Stimulated activated naive B cell treated with anti-CD40 and anti-IgM and Interleukin-4, amounts not matched to agents 10 μg/mL and 1 μg/mL and 100 μg/mL, for 72 hours (primary cell): ENCODE measurements around the gene COLEC11.
A peak's percentile ranks its signal among the peaks of the same experiment; 100 is the strongest.
"Not testable (repeated sequence)": the region's sequence is repeated elsewhere in the genome, so short reads cannot be mapped to it uniquely, and the experiment has no call there.

ENCODE experiments used
- ATAC-seq, 2 donors: fragments of 150-1000 bp; cut with Tn5 transposase; replicated peaks; 2 replicates each; pipeline ENCODE4 v1.10.0; 2021; ENCODE audit warnings: moderate library complexity in 1 of 2
- DNase-seq: peaks from one replicate; pipeline ENCODE4 v3.0.0; 2021
- H3K27ac Mint-ChIP-seq: one replicate; pipeline ENCODE4 v1.8.0; 2022; ENCODE audit warnings: mild to moderate bottlenecking, mixed read lengths
- H3K27me3 Mint-ChIP-seq, 2 donors: one replicate each; pipeline ENCODE4 v1.8.0; 2022; ENCODE audit warnings: mixed read lengths in 2 of 2
- H3K36me3 Mint-ChIP-seq, 2 donors: one replicate each; pipeline ENCODE4 v1.8.0; 2022; ENCODE audit warnings: mixed read lengths in 2 of 2, mild to moderate bottlenecking in 1 of 2
- H3K4me1 Mint-ChIP-seq, 2 donors: one replicate each; pipeline ENCODE4 v1.8.0; 2022; ENCODE audit warnings: mixed read lengths in 2 of 2, mild to moderate bottlenecking in 1 of 2
- H3K4me3 Mint-ChIP-seq, 2 donors: one replicate each; pipeline ENCODE4 v1.8.0; 2022; ENCODE audit warnings: mild to moderate bottlenecking in 2 of 2, mixed read lengths in 2 of 2, moderate library complexity in 1 of 2
- H3K9me3 Mint-ChIP-seq, 2 donors: one replicate each; pipeline ENCODE4 v1.8.0; 2022; ENCODE audit warnings: mixed read lengths in 2 of 2, mild to moderate bottlenecking in 1 of 2

The COLEC11 gene

DNA sequence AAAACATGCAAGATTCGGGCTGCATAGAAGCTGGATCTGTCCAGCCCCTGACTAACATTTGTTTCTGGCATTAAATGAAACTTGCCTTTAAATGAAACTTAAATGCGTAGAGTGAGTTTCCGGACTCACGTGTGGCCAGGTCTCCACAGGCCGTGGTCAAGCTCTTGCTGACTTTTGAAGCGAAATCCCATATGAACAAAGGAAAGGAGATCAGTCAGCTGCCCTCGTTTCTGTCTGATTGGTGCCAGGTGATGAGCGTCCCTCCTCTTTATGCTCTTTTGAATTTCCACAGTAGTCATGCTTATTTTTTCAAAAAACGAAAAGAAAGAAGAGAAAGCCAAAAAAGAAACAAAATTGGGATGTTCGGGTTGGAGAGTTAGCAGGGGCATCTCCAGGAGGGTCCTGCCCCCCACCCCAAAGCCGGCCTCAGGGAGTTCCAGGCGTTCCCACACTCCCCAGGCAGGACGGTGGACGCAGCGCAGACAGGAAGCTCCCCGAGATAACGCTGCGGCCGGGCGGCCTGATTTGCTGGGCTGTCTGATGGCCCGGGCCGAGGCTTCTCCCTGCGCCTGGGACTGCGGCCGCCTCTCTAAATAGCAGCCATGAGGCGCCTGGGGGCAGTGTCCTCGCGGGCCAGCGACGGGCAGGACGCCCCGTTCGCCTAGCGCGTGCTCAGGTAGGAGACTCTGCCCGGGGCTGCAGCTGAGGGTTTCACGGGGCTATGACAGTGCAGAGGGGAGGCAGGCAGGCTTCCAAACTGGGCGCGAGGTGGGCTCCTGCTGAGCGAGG, at the start of gene COLEC11:
TSS of gene COLEC11 (plus strand) at position 620 of the 789 bp plus-strand sequence. CDS start 9,229 bp downstream, outside the sequence.
- Mint-ChIP-seq H3K9me3 (no peaks in the 10 kb centered on the region), H3K4me1 (peaks cover 20 to 27% of the 10 kb centered on the region in 2 donors), H3K27me3 (peaks cover 4 to 5% of the 10 kb centered on the region in 2 donors), H3K36me3 (peaks cover 16 to 31% of the 10 kb centered on the region in 2 donors), H3K4me3 (no peak within 1 kb of the TSS), H3K27ac (peak within 1 kb of the TSS; percentile 31)
- ATAC-seq (no peak), DNase-seq (no peak)

DNA sequence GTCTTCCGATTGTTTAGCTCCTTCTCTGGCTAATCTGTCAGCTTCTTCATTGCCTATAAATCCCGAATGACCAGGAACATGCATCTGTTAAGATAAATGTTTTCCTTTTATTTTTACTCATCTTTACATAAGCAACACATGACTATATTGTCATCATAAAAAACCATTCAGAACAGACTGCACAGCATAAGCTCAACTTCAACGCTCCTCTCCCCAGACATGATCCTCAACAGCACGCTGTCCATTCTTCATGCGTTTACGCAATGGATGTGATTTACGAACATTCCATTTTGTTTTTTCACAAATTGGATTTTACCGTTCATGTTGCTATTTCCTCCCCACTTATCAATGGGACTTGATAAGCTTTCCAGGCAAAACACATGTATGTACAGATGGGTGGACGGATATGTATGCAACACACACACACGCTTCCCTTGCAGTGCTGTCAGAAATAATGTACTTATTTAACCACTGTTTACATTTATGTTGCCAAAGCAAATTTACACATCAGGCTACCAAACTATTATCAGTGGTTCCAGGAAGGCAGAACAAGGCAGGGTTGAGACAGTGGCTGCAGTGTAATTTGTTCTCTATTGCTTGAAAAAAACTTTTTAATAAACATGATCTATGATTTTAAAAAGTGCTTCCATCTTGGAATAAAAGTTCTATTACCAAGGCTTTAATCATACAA, 49.0 kb upstream of the COLEC11 start:
- no peaks in the 10 kb centered on the region for H3K27me3 Mint-ChIP-seq
- no peak for DNase-seq
- H3K27ac Mint-ChIP-seq: no peak overlapping the region
- no peak overlapping the region for H3K4me3 Mint-ChIP-seq
- H3K36me3 Mint-ChIP-seq: peaks cover 51 to 62% of the 10 kb centered on the region in 2 donors
- H3K4me1 Mint-ChIP-seq: peaks cover 5 to 9% of the 10 kb centered on the region in 2 donors
- no peak for ATAC-seq
- no peaks in the 10 kb centered on the region for H3K9me3 Mint-ChIP-seq

DNA sequence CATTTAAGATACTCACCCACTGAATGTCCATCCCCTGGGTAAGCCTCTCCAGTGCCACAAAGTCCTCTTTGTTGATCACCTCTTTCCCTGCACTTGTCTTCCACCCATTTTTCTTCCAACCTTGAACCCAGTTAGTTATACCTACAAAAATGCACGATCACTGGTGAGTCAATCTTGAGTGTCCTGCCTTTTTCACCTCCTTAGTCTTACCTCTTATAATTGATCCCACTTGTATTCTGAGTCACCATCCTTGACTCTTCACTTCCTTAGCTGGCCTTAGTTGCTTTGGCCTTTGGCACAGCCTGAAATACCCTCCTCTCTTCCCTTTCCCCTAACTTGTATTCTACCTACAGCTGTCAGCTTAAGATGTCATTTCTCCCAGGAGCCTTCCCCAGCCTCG, 47.0 kb upstream of the COLEC11 start:
- no peaks in the 10 kb centered on the region for H3K9me3 Mint-ChIP-seq
- H3K4me3 Mint-ChIP-seq: no peak overlapping the region
- no peaks in the 10 kb centered on the region for H3K27me3 Mint-ChIP-seq
- peak overlapping the region; percentile 3 for H3K27ac Mint-ChIP-seq
- H3K4me1 Mint-ChIP-seq: peaks cover 6 to 10% of the 10 kb centered on the region in 2 donors
- peaks cover 50 to 62% of the 10 kb centered on the region in 2 donors for H3K36me3 Mint-ChIP-seq
- no peak for DNase-seq
- no peak for ATAC-seq

DNA sequence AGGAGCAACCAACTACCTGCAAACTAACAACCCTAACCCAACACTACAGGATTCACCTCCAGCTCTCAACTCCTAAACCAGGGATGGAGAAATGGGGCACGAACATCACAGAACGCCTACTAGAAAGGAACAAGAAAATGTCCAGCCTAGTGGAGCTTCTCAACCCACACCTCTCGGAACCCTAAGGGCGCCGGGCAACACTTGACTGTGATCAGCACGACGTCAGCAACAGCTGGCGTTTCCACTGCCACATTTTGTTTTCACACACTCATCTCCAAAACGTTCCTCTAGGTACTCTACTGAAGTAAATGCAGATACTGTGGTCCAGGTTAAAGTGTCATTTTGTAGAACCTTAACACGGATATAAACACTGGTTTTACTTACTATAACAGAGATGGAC, 41.0 kb upstream of the COLEC11 start:
- ATAC-seq: no peak
- H3K9me3 Mint-ChIP-seq: no peaks in the 10 kb centered on the region
- no peak overlapping the region for H3K4me3 Mint-ChIP-seq
- no peak for DNase-seq
- H3K27ac Mint-ChIP-seq: no peak overlapping the region
- H3K4me1 Mint-ChIP-seq: peaks cover 8 to 35% of the 10 kb centered on the region in 2 donors
- H3K36me3 Mint-ChIP-seq: peaks cover 38 to 55% of the 10 kb centered on the region in 2 donors
- no peaks in the 10 kb centered on the region for H3K27me3 Mint-ChIP-seq

DNA sequence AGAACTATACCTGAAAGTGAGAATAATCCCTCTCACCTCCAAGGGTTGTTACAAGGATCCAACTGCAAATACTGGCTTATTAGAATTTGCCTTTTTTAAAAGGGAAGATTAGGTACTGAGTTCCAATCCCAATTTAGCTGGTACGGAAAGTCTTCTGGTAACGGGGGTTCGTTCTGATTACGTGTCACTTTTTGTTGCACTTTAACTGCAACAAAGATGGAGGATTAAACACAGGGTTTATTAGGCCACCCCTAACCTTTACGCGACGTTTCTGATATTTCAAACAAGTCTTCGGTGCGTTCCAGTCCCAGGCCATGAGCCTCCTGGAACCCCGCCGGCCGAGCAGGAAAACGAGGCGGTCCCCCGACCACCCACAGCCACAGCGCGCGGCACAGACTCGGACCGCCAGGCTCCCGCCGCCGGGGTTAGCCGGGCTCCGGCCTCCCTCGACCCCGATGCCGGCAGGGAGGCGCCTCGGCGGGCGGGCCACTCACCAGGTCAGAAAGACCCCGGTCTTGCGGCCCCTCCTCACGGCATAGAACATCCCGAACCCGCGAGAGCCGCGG, 37.2 kb upstream of the COLEC11 start:
- Mint-ChIP-seq H3K4me3 (peak overlapping the region; percentile 90 to 97), H3K36me3 (peaks cover 28 to 47% of the 10 kb centered on the region in 2 donors), H3K4me1 (peaks cover 18 to 53% of the 10 kb centered on the region in 2 donors), H3K27me3 (no peaks in the 10 kb centered on the region), H3K9me3 (peaks cover 0 to 3% of the 10 kb centered on the region in 2 donors), H3K27ac (peak overlapping the region; percentile 98)
- ATAC-seq: peak; percentile 33 to 38
- no peak for DNase-seq

DNA sequence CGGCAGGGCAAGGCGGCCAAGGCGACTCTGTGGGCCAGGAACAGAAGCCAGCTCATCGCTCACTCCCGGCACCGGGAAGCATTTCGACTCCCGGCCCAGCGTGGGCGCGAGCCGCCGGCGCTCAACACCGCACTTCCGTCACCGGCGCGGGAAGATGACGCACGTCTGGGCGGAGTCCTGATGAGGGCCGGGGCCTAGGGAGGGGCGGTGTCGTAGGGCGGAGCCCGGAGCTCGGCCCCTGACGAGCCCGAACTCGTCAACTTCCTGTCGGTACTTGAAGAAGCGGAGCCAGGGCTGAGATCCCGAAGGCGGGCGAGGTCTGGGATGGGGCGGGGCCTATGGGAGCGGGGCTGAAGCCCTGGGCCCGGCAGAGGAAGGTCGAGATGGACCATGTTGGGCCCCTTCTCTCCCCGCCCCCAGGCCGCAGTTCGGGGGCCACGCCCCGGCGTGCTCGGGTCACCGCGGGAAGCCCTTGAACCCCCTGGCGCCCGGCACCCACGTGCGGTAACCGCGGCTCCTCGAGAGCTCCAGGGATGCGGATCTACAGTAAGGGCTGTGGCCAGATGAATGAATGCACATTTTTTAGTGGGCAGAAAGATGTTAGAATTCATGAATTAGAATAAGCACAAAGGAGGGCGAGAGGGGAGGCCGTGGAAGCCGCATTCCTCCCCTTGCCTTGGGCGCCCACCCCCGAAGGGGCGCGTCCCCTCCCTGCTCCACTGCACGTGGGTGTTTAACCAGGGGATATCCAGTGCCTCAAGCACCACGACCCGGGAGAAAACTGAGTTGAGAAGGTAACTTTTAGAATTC, 36.5 kb upstream of the COLEC11 start, which contains the start of gene RNASEH1:
TSS of gene RNASEH1 (minus strand) at position 129 of the 810 bp plus-strand sequence. CDS start at position 56, 73 bp downstream.
- H3K36me3 Mint-ChIP-seq: peaks cover 29 to 47% of the 10 kb centered on the region in 2 donors
- H3K9me3 Mint-ChIP-seq: peaks cover 0 to 3% of the 10 kb centered on the region in 2 donors
- DNase-seq (peak; percentile 99), ATAC-seq (peak; percentile 94 to 97)
- peak within 1 kb of the TSS; percentile 90 to 97 for H3K4me3 Mint-ChIP-seq
- peak within 1 kb of the TSS; percentile 98 for H3K27ac Mint-ChIP-seq
- peaks cover 22 to 59% of the 10 kb centered on the region in 2 donors for H3K4me1 Mint-ChIP-seq
- no peaks in the 10 kb centered on the region for H3K27me3 Mint-ChIP-seq

DNA sequence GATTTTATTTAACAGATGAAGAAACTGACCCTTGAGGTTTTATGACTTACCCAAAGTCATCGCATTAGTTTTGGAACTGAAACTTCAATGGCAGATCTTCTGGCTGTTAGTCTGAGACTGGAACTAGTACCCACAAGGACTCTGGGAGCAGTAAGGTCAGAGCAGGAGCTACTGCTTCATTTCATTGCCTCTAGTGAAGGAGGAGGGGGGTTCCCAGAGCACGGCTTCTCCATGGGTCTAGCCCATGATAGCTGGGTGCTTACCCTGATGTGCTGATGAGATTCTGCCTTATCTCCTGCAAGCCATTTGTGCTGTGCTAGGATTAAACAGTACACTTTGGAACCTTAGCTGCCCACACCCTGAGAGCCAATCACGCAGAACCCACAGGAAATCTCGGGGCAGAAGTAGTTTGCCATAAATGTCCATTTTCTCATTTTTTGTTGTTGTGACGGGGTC, 31.4 kb upstream of the COLEC11 start:
- peaks cover 0 to 4% of the 10 kb centered on the region in 2 donors for H3K9me3 Mint-ChIP-seq
- no peak for DNase-seq
- H3K27ac Mint-ChIP-seq: peak overlapping the region; percentile 96
- peak overlapping the region; percentile 60 to 68 for H3K4me3 Mint-ChIP-seq
- no peaks in the 10 kb centered on the region for H3K27me3 Mint-ChIP-seq
- ATAC-seq: peak; percentile 70 to 72
- H3K36me3 Mint-ChIP-seq: peaks cover 25 to 36% of the 10 kb centered on the region in 2 donors
- peaks cover 28 to 58% of the 10 kb centered on the region in 2 donors for H3K4me1 Mint-ChIP-seq

DNA sequence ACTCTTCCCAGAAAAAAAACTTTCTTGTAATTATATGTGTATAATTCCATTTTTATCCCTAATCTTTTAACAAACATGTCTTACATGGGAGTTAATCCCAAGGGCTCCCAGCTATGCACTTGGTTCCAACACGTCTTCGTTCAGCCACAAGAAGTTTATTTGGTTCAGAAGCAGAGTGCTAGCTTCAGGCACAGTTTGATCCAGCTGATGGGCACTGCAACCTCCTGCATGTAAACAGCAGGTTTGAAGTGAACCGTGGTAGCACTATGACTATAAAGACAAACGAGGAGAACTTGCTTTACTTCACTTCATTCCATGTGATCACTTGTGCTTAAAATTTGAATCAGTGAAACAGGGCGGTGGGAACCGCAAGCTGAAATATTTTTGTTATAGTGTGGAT, 29.8 kb upstream of the COLEC11 start:
- H3K36me3 Mint-ChIP-seq: peaks cover 23 to 33% of the 10 kb centered on the region in 2 donors
- H3K4me1 Mint-ChIP-seq: peaks cover 25 to 45% of the 10 kb centered on the region in 2 donors
- DNase-seq: no peak
- H3K9me3 Mint-ChIP-seq: peaks cover 0 to 4% of the 10 kb centered on the region in 2 donors
- H3K4me3 Mint-ChIP-seq: no peak overlapping the region
- no peaks in the 10 kb centered on the region for H3K27me3 Mint-ChIP-seq
- H3K27ac Mint-ChIP-seq: peak overlapping the region; percentile 47
- no peak for ATAC-seq

DNA sequence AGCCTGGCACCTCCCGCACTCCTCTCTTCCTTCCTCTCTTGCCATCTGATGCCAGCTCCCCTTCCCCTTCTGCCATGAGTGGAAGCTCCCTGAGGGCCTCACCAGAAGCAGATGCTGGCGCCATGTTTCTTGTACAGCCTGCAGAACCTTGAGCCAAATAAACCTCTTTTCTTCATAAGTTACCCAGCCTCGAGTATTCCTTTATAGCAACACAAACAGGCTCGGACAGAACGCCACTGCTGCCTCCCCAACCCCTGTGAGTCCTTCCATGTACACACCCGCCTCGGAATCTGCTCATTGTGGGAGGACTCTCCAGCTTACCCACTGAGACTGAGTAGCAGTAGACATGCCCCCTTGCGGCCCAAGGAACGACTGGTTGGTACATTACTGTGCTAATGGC, 28.1 kb upstream of the COLEC11 start:
- H3K4me3 Mint-ChIP-seq: no peak overlapping the region
- no peaks in the 10 kb centered on the region for H3K27me3 Mint-ChIP-seq
- no peak overlapping the region for H3K27ac Mint-ChIP-seq

DNA sequence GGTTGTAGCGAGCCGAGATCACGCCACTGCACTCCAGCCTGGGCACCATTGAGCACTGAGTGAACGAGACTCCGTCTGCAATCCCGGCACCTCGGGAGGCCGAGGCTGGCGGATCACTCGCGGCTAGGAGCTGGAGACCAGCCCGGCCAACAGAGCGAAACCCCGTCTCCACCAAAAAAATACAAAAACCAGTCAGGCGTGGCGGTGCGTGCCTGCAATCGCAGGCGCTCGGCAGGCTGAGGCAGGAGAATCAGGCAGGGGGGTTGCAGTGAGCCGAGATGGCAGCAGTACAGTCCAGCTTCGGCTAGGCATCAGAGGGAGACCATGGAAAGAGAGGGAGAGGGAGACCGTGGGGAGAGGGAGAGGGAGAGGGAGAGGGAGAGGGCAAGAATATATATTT, 25.3 kb upstream of the COLEC11 start:
- not testable (repeated sequence) for H3K9me3 Mint-ChIP-seq, ATAC-seq, H3K27me3 Mint-ChIP-seq, H3K4me3 Mint-ChIP-seq, H3K27ac Mint-ChIP-seq, DNase-seq
- H3K4me1 Mint-ChIP-seq: peaks cover 5 to 16% of the 10 kb centered on the region in 2 donors
- H3K36me3 Mint-ChIP-seq: peaks cover 11 to 20% of the 10 kb centered on the region in 2 donors

More for the DNA sequence above, 28.1 kb upstream of the COLEC11 start:
- Mint-ChIP-seq H3K36me3 (peaks cover 23 to 32% of the 10 kb centered on the region in 2 donors), H3K9me3 (peaks cover 0 to 4% of the 10 kb centered on the region in 2 donors), H3K4me1 (peaks cover 21 to 39% of the 10 kb centered on the region in 2 donors)
- no peak for DNase-seq
- no peak for ATAC-seq

DNA sequence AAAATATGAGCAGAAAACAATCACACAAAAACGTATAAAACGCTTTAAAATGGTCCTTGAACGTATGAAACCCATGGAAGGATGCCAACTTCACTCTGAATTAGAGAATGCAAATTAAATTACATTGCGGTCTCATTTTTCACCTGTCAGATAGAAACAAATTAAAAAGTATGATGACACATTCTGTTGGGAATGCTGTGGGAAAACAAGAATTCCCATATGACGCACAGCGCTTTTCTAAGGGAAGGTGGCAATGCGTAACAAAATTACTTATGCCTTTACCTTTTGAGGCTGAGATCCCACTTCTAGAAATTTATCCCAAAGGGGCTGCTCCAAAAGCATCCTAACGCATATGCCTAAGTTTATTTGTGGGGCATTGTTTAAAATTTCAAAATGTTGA, 23.6 kb upstream of the COLEC11 start:
- H3K27ac Mint-ChIP-seq: no peak overlapping the region

DNA sequence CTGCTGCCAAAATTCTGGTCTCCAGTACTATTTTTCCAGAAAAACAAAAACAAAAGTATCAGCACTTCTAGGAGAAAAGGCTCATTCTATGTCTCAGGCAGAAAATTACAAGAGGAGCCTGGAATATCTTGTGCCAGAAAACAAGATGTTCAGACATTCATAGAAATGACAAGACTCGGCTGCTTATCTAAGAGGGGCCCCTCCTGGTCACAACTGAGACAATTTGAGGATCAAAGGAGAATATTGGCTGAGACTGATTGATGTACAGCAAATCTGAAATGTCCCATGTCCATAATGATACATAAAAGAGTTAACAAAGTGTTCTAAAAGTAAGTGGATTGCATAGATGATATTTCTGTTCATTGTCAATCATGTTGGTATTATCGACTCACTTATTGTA, 22.3 kb upstream of the COLEC11 start:
- Mint-ChIP-seq H3K27ac (no peak overlapping the region), H3K9me3 (no peaks in the 10 kb centered on the region), H3K4me3 (no peak overlapping the region), H3K4me1 (peaks cover 13 to 25% of the 10 kb centered on the region in 2 donors), H3K36me3 (peaks cover 23 to 30% of the 10 kb centered on the region in 2 donors), H3K27me3 (no peaks in the 10 kb centered on the region)
- DNase-seq (no peak), ATAC-seq (no peak)

More for the DNA sequence above, 23.6 kb upstream of the COLEC11 start:
- H3K4me1 Mint-ChIP-seq: peaks cover 9 to 16% of the 10 kb centered on the region in 2 donors
- H3K27me3 Mint-ChIP-seq: no peaks in the 10 kb centered on the region
- no peaks in the 10 kb centered on the region for H3K9me3 Mint-ChIP-seq
- no peak overlapping the region for H3K4me3 Mint-ChIP-seq
- DNase-seq: no peak
- ATAC-seq: no peak
- H3K36me3 Mint-ChIP-seq: peaks cover 16 to 23% of the 10 kb centered on the region in 2 donors

DNA sequence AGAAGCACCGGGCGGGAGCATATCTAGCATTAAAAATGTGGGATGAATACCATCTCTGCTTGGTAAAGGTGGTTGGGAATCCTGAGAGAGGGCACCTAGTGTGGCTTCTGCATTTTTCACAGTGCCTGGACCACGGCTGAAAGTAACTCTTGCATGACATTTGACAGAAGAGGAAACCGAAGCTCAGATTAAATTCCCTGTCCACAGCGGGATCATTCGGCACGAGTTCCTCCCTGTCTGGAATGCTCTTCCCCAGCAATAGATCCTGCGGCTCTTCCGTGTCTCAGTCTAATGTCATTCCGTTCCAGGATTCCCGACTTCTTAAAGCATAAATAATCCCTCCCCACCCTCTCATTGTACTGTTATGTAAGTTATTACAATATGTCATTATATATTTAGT, 20.8 kb upstream of the COLEC11 start:
- Mint-ChIP-seq H3K4me3 (peak overlapping the region; percentile 28 to 61), H3K4me1 (peaks cover 24 to 40% of the 10 kb centered on the region in 2 donors), H3K9me3 (no peaks in the 10 kb centered on the region), H3K27me3 (no peaks in the 10 kb centered on the region), H3K36me3 (peaks cover 37 to 45% of the 10 kb centered on the region in 2 donors), H3K27ac (no peak overlapping the region)
- DNase-seq (no peak), ATAC-seq (no peak)
